D721Med (cell line): ENCODE measurements around the gene SLC5A7.

Source experiments
- DNase-seq: peaks from one replicate; pipeline ENCODE4 v3.0.0; 2011; ENCODE audit warnings: low spot score; ENCODE audit not compliant: insufficient read length
- FAIRE-seq: peaks from 2 replicates; lab custom pipeline; 2011; peaks lifted over from hg19 to GRCh38; lab: Jason Lieb, UNC
- TF ChIP-seq, protein P1 (sequence below): IDR thresholded peaks from 2 replicates; pipeline ENCODE4 v1.5.1; 2012; ENCODE audit warnings: mild to moderate bottlenecking, control low read depth; ENCODE audit not compliant: insufficient read depth; ENCODE audit errors: missing control alignments

The SLC5A7 gene

DNA sequence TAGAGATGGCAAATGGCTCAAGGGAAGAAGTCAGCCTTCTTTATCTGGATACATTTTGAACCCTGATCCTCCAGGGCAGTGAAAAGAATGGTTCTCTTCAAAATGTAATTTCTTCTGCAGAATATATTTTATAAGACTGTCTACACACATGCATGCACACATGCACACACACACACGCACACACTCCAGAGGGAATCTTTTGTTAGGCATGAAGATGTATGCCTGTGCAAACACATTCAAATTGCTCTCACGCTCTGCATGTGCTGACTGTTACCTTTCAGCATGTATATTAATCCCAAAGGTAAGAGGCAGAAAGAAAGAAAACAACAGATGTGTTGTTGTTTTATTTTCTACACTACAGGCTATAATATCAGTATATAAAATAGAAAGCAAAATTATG, 43.2 kb downstream of the SLC5A7 start:
- FAIRE-seq (no peak), DNase-seq (no peak)
- TF ChIP-seq, protein P1, sequence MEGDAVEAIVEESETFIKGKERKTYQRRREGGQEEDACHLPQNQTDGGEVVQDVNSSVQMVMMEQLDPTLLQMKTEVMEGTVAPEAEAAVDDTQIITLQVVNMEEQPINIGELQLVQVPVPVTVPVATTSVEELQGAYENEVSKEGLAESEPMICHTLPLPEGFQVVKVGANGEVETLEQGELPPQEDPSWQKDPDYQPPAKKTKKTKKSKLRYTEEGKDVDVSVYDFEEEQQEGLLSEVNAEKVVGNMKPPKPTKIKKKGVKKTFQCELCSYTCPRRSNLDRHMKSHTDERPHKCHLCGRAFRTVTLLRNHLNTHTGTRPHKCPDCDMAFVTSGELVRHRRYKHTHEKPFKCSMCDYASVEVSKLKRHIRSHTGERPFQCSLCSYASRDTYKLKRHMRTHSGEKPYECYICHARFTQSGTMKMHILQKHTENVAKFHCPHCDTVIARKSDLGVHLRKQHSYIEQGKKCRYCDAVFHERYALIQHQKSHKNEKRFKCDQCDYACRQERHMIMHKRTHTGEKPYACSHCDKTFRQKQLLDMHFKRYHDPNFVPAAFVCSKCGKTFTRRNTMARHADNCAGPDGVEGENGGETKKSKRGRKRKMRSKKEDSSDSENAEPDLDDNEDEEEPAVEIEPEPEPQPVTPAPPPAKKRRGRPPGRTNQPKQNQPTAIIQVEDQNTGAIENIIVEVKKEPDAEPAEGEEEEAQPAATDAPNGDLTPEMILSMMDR: no peak

DNA sequence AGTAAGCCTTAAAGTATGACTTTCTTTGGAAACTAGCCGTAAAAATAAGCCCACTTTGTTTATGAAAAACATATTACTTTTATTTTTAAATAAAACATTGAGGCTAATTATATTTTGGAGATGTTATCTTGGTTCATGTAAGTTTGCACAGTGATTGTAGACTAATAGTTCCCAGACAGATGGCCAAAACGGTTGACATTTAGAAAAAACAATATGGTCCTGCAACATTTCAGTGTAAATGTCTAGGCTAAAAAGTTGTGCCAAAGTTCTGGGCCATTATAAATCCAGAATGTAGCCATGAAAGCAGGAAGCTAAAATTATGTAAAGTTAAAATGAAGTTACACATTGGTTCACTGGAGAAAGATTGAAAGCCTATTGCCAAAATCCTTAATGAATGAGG, 43.6 kb downstream of the SLC5A7 start:
- FAIRE-seq (no peak), DNase-seq (no peak)
- TF ChIP-seq, protein P1: no peak

DNA sequence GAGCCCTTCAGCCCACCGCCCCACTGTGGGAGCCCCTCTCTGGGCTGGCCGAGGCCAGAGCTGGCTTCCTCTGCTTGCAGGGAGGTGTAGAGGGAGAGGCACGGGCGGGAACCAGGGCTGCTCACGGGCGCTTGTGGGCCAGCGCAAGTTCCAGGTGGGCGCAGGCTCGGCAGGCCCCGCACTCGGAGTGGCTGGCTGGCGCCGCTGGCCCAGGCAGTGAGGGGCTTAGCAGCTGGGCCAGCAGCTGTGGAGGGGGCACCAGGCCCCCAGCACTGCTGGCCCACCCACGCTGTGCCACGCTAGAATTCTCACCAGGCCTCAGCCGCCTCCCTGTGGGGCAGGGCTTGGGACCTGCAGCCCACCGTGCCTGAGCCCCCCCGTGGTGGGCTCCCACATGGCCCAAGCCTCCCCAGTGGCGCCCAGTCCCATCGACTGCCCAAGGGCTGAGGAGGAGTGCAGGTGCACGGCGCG, 45.2 kb downstream of the SLC5A7 start:
- DNase-seq: no peak
- no peak for FAIRE-seq
- TF ChIP-seq, protein P1: no peak

DNA sequence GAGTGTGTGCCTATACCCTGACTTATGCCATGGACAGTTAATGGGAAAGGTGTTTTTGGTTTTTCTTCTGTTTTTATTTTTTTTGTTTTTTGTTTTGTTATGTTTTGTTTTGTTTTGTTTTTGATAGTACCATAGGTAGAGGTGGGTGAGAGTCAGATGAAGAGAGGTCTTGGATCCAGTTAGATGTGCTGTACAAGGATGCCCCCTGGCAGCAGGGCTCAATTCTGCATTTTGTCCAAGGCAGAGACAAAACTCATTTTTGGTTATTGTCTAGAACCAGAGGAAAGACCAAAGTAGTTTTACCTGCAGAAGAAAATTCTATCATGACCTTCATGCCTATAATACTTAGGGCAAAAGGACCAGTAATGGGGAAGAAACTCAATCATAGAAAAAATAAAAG, 48.5 kb downstream of the SLC5A7 start:
- DNase-seq (no peak), FAIRE-seq (no peak)
- TF ChIP-seq, protein P1: peak; percentile 29

DNA sequence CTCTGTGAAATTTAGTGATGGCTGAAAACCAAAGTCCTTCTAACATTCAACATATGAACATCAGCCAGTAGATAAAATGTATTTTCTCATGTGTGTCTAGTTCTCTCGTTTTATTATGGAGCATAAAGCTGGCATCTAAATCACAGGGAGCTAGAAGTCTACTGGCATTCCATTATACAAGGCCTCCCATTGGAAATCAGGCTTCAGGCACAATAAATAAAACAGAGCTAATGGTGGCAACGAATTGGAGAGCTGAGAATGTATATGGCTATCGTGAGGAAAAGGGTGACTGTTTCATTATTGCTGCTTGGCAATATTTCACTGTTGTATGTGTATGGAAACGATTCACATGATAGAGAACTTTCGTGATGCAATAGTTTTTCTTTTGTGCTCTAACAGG, 62.4 kb downstream of the SLC5A7 start:
- FAIRE-seq (no peak), DNase-seq (no peak)
- TF ChIP-seq, protein P1: no peak

DNA sequence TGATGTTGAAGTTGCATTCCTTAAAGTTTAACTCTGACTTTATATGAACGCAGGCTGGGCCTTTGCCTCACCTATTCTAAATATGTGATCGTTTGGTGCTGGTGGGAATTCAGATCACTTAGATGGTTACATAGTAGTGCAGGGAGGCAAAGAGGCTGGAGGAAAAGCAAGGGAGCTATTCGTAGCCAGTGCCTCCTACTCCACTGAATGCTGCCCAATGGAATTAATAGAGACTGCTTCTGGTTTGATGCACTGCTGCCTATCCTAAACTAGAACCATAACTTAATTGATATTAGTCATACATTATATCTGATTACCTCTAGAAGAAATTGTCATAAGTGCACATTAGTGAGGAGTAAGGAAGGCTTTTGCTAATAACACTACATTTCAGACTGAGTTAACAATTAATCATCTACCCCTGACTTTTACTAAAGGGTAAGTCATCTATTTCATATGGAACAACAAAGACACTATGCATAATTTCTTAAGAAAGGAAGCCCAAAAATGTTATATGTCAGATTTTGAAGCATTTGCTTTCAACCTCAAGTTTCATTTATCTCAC, 72.3 kb downstream of the SLC5A7 start:
- TF ChIP-seq, protein P1: no peak
- DNase-seq (no peak), FAIRE-seq (no peak)

DNA sequence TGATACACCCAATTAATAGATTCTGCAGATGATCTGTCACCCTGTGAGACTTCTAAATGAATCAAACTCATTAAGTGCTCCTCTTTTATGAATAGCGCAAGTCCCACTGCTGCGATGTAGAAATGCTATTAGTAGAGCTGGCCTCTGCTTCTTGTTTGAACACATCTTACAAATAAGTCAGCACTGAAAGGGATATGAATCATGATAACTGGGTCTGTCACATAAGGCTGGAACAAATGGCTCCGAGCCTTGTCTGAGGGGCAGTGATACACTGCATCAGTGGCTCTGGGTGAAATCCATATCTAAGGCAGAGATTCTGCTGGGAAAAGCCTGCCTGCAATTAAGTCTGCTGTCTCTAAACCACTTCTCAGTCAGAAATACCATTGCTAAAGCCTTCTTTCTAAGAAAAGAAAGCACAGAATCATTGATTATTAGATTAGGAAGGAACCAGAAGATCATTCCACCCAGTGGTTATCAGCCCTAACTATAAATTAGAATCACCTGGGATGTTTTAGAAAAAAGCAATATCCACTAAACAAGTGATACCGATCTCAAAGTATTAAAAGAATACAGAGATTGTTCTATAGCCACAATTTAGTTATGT, 75.2 kb downstream of the SLC5A7 start:
- FAIRE-seq: no peak
- DNase-seq: no peak
- TF ChIP-seq, protein P1: no peak
